Astrocyte (in vitro differentiated cells and primary cell): Measurements from ENCODE around the gene EGLN1.

Experiments
- CTCF ChIP-seq: IDR thresholded peaks from 2 replicates; pipeline ENCODE4 v1.5.1; 2011; ENCODE audit warnings: low read depth, mild to moderate bottlenecking, inconsistent platforms, low read length, moderate library complexity; ENCODE audit not compliant: insufficient read depth
- EZH2 ChIP-seq: IDR thresholded peaks from 2 replicates; pipeline ENCODE4 v1.6.1; 2012; ENCODE audit warnings: mild to moderate bottlenecking, low read length, inconsistent platforms; ENCODE audit not compliant: insufficient read depth

- no peak for TF ChIP-seq CTCF
- TF ChIP-seq EZH2: no peak
These were observed 3.1 kb upstream of the EGLN1 start for GRCh38 chr1:231424950-231425805.
